Gastrocnemius medialis (tissue), 4 donors: ENCODE results near the gene HELQ. TPM values are rescaled to one million over a fixed set of nuclear protein-coding genes. Genes with fewer than 3 reads are reported as not detected.

Source experiments
- ATAC-seq, 2 donors: fragments of 150-250 bp; one replicate each; pipeline ENCODE4 v1.9.1; 2016
- DNase-seq, 2 donors: peaks; one replicate each; pipeline ENCODE4 v3.0.0-alpha.2; 2019
- H3K27ac ChIP-seq, 4 donors: fragments of 200-600 bp; sonication (generic); 1 replicate in 1 of 4; 2 replicates in 3 of 4; pipeline ENCODE4 v1.5.1; 2016 to 2018; ENCODE audit warnings: mild to moderate bottlenecking in 2 of 4, moderate library complexity in 1 of 4
- H3K27me3 ChIP-seq, 3 donors: fragments of 200-600 bp; sonication (generic) in 2 of 3; 1 replicate in 1 of 3; 2 replicates in 2 of 3; pipeline versions ENCODE4 v1.5.1 to v1.6.0; 2016 to 2019; ENCODE audit warnings: mild to moderate bottlenecking in 1 of 3, moderate library complexity in 1 of 3
- H3K36me3 ChIP-seq, 2 donors: fragments of 200-600 bp; sonication (generic) in 1 of 2; one replicate each; pipeline ENCODE4 v1.5.1; 2017 to 2018
- H3K4me1 ChIP-seq, 2 donors: fragments of 200-600 bp; sonication (generic) in 1 of 2; one replicate each; pipeline ENCODE4 v1.5.1; 2016 to 2017; ENCODE audit warnings: mild to moderate bottlenecking in 2 of 2
- H3K4me3 ChIP-seq, 4 donors: fragments of 200-600 bp; sonication (generic) in 3 of 4; 1 replicate in 1 of 4; 2 replicates in 3 of 4; pipeline ENCODE4 v1.5.1; 2016 to 2019; ENCODE audit warnings: mild to moderate bottlenecking in 2 of 4
- H3K9me3 ChIP-seq, 3 donors: fragments of 200-600 bp; sonication (generic) in 2 of 3; 1 replicate in 1 of 3; 2 replicates in 2 of 3; pipeline ENCODE4 v1.5.1; 2016 to 2019
- POLR2A ChIP-seq, 2 donors: fragments of 450-650 bp; IDR thresholded peaks; one replicate each; pipeline ENCODE4 v1.6.1; 2017; ENCODE audit warnings: antibody characterized with exemption in 2 of 2, mild to moderate bottlenecking in 2 of 2, moderate library complexity in 2 of 2
- in situ Hi-C, 4 donors: fragments of 200-750 bp; cut with MboI; loops; one replicate each; pipeline versions ENCODE4 v1.15.0 to v1.8.0; 2017; ENCODE audit warnings: low sequenced_read_pairs in 4 of 4
- intact Hi-C: fragments of 100-400 bp; cut with DNase I; formaldehyde crosslinking; loops from one replicate; pipeline ENCODE4 v1.15.1; 2023; ENCODE audit warnings: low total_unique reads
- total RNA-seq, 4 donors: library from RNA; depleted of rRNA; stranded (reverse); fragments of >200 nt; gene quantifications; one replicate each; pipeline versions ENCODE4 v1.1.0 to v1.2.3, GENCODE V29; 2016
- TF ChIP-seq, protein P1 (sequence below), 5 experiments: fragments of 450-650 bp in 3 of 5; fragments of 200-600 bp in 2 of 5; sonication (generic) in 2 of 5; IDR thresholded peaks in 4 of 5; conservative IDR thresholded peaks in 1 of 5; 1 replicate in 4 of 5; 2 replicates in 1 of 5; pipeline ENCODE4 v1.5.1; 2016 to 2019; ENCODE audit warnings: antibody characterized with exemption in 5 of 5, mild to moderate bottlenecking in 3 of 5, moderate library complexity in 3 of 5

Gene HELQ
- total RNA-seq, 4 donors from 2014 or later: 13.1 to 18.4 (median 15.5) TPM

DNA sequence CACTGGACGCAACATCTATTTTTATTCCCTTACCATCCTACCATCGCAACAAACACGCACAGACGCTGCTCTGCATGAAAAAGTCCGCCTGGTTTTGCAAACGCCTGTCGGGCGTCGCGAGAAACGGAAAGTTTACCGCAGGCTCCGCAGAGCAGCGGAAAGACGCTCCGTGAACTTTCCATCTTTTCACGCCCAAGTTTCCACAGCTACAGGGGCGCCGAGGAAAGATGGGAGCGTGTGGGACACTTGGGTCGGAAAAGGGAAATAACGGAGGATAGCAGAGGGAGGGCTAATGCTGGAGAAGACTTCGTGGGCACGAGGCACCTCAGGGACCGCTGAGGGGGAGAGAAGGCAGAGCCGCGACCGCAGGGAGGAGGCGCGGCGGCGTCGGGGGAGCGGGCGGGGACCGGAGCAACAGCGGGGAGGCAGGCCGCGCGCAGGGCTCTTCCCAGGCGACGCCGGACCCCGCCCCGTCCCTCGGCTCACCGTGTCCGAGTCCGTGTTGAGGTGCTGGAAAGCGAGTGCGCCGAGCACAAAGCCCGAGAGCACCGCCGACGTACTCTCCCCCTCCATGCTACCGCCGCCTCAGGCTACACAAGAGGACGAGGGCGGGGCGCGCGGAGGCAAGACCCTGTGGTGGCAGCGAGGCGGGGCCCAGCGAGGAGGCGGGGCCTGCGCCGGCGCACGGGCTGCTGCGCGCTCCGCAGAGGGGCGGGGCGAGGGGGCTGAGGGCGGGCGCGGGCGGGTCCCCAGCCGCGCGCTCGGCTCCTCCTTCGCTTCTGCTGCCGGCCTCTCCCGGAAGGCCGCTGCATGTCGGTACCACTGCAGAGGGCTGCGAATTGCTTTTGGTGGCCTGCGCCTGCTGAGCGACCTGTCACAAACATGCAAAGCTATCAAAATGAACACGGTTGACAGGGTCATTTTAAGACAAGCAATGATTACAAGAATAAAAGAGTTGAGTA is 29.2 kb upstream of the HELQ start, which contains the start of gene ABRAXAS1:
TSS of gene ABRAXAS1 (minus strand) at position 601 of the 962 bp plus-strand sequence. CDS start at position 573, 28 bp downstream.
- in situ Hi-C loops (no loop called here), intact Hi-C loops (loop anchor here (1.0 to 2.0 kb wide), 2 partner anchors 29 to 50 kb away; partner anchors contain the start of gene HELQ)
- peak; percentile 92 to 96 for TF ChIP-seq POLR2A (IDR thresholded peaks at IDR 0.05)
- TF ChIP-seq, protein P1, sequence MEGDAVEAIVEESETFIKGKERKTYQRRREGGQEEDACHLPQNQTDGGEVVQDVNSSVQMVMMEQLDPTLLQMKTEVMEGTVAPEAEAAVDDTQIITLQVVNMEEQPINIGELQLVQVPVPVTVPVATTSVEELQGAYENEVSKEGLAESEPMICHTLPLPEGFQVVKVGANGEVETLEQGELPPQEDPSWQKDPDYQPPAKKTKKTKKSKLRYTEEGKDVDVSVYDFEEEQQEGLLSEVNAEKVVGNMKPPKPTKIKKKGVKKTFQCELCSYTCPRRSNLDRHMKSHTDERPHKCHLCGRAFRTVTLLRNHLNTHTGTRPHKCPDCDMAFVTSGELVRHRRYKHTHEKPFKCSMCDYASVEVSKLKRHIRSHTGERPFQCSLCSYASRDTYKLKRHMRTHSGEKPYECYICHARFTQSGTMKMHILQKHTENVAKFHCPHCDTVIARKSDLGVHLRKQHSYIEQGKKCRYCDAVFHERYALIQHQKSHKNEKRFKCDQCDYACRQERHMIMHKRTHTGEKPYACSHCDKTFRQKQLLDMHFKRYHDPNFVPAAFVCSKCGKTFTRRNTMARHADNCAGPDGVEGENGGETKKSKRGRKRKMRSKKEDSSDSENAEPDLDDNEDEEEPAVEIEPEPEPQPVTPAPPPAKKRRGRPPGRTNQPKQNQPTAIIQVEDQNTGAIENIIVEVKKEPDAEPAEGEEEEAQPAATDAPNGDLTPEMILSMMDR (IDR thresholded peaks at IDR 0.05 in 4 of 5, conservative IDR thresholded peaks at IDR 0.05 in 1 of 5): no peak
- DNase-seq: peak; percentile 88 to 93
- peak; percentile 92 to 98 for ATAC-seq
- H3K36me3 ChIP-seq: peaks cover 0 to 4% of the 10 kb centered on the region in 2 donors
- H3K4me3 ChIP-seq: peak within 1 kb of the TSS; percentile 86 to 95 (median 90)
- peaks cover 13 to 18% of the 10 kb centered on the region in 2 donors for H3K4me1 ChIP-seq
- H3K9me3 ChIP-seq: no peaks in the 10 kb centered on the region
- peak within 1 kb of the TSS; percentile 81 to 96 (median 90) for H3K27ac ChIP-seq
- H3K27me3 ChIP-seq: no peaks in the 10 kb centered on the region

DNA sequence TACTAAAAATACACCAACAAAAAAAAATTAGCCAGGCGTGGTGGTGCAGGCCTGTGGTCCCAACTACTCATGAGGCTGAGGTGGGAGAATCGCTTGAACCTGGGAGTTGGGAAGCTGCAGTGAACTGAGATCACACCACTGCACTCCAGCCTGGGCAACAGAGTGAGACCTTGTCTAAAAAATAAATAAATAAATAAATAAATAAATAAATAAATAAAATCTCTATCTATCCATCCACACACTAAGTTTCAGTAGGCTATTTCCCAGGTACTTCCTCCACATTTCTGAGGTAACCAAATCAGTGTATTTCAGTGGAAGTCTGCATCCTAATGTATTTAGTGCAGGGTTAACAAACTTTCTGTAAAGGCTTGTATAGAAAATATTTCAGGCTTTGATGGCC is 18.3 kb upstream of the HELQ start:
- in situ Hi-C loops: loop anchor here (25.0 kb wide), 6 partner anchors 187 to 1037 kb away; partner anchors contain the start of genes ENOPH1 (in 3 of the 4), HNRNPDL (in 3 of the 4), COPS4 (in 2 of the 4) and SEC31A (in 2 of the 4)
- Histone ChIP-seq H3K27me3 (no peaks in the 10 kb centered on the region), H3K36me3 (peaks cover 0 to 22% of the 10 kb centered on the region in 2 donors), H3K4me3 (no peak overlapping the region), H3K9me3 (no peaks in the 10 kb centered on the region), H3K4me1 (no peaks in the 10 kb centered on the region), H3K27ac (no peak overlapping the region)
- TF ChIP-seq, protein P1 (IDR thresholded peaks at IDR 0.05 in 4 of 5, conservative IDR thresholded peaks at IDR 0.05 in 1 of 5): no peak
- ATAC-seq (no peak), DNase-seq (no peak)
- intact Hi-C loops: no loop called here

DNA sequence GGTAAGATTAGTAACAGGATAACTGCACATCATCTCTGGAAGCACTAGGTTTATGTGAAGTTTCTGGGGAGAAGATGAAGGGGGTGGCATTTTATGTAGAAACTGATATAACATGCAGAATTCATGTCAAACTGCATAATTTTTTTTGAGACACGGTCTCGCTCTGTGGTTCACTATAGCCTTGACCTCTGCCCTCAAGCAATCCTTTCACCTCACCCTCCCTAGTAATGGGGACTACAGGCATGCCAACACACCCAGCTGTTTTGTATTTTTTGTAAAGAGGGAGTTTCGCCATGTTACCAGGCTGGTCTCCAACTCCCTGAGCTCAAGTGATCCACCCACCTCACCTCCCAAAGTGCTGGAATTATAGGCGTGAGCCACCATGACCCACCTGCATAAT is 17.8 kb upstream of the HELQ start:
- ATAC-seq: no peak

DNA sequence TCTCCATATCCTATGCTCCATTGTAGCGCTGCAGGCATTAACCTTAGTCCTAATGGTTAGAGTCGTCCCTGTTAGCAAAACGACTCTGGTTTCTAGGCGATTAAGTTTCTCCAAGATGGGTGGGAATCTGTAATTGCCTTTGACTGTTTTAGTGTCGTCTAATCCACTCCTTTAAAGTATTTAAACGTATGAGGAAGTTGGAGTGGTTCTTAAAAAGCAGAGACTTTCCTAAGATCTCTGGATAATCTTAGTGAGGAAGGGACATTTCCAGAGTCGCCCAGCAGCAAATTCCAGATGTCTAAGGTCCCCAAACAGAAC is 520 bp upstream of the HELQ start:
- ATAC-seq (no peak), DNase-seq (no peak)
- Histone ChIP-seq H3K4me1 (peaks cover 20 to 31% of the 10 kb centered on the region in 2 donors), H3K27ac (peak overlapping the region; percentile 93 to 99 (median 98)), H3K27me3 (no peaks in the 10 kb centered on the region), H3K36me3 (peaks cover 0 to 41% of the 10 kb centered on the region in 2 donors), H3K4me3 (peak overlapping the region; percentile 79 to 98 (median 92)), H3K9me3 (no peaks in the 10 kb centered on the region)
- in situ Hi-C loops (loop anchor here (10.0 to 25.0 kb wide), 7 partner anchors 169 to 1019 kb away; partner anchors contain the start of genes ENOPH1 (in 3 of the 4), HNRNPDL (in 3 of the 4), COPS4 (in 2 of the 4) and COQ2 (in 2 of the 4)), intact Hi-C loops (loop anchor here (1.0 to 10.0 kb wide), 4 partner anchors 172 to 1084 kb away; partner anchors contain the start of genes COQ2, HNRNPD and SEC31A)
- TF ChIP-seq, protein P1 (IDR thresholded peaks at IDR 0.05 in 4 of 5, conservative IDR thresholded peaks at IDR 0.05 in 1 of 5): no peak
- no peak for TF ChIP-seq POLR2A (IDR thresholded peaks at IDR 0.05)

More for the DNA sequence above, 17.8 kb upstream of the HELQ start:
- Histone ChIP-seq H3K36me3 (peaks cover 0 to 23% of the 10 kb centered on the region in 2 donors), H3K27me3 (no peaks in the 10 kb centered on the region), H3K4me1 (no peaks in the 10 kb centered on the region), H3K4me3 (no peak overlapping the region), H3K9me3 (no peaks in the 10 kb centered on the region), H3K27ac (no peak overlapping the region)
- intact Hi-C loops: no loop called here
- no peak for DNase-seq
- in situ Hi-C loops: loop anchor here (25.0 kb wide), 6 partner anchors 186 to 1036 kb away; partner anchors contain the start of genes ENOPH1 (in 3 of the 4), HNRNPDL (in 3 of the 4), COPS4 (in 2 of the 4) and SEC31A (in 2 of the 4)
- no peak for TF ChIP-seq POLR2A (IDR thresholded peaks at IDR 0.05)
- TF ChIP-seq, protein P1 (IDR thresholded peaks at IDR 0.05 in 4 of 5, conservative IDR thresholded peaks at IDR 0.05 in 1 of 5): no peak
